ENCODE measurements around the gene OVAAL.

- TF ChIP-seq SIRT6 (IDR thresholded peaks at IDR 0.05; ENCODE audit: low read length) (no peak), POLR2A (IDR thresholded peaks at IDR 0.05; ENCODE audit: control extremely low read depth in 1 of 2, low read depth in 2 of 2, low read length in 2 of 2) (no peak), CTCF (IDR thresholded peaks at IDR 0.05; ENCODE audit: control extremely low read depth in 1 of 3, insufficient read depth in 1 of 3, low read depth in 1 of 3, low read length in 3 of 3) (no peak), PHF8 (conservative IDR thresholded peaks at IDR 0.05; ENCODE audit: low read depth, low read length) (no peak), CEBPB (IDR thresholded peaks at IDR 0.05; ENCODE audit: low read depth, low read length) (no peak), POLR2AphosphoS5 (IDR thresholded peaks at IDR 0.05; ENCODE audit: low read depth, low read length) (no peak), TBP (IDR thresholded peaks at IDR 0.05; ENCODE audit: low read depth, low read length) (no peak), KDM4A (IDR thresholded peaks at IDR 0.05; ENCODE audit: low read depth, low read length, severe bottlenecking) (no peak), RXRA (IDR thresholded peaks at IDR 0.05; ENCODE audit: insufficient read depth, low read depth, low read length) (no peak), TEAD4 (IDR thresholded peaks at IDR 0.05; ENCODE audit: low read depth, low read length) (no peak)
- TF ChIP-seq, protein P1, sequence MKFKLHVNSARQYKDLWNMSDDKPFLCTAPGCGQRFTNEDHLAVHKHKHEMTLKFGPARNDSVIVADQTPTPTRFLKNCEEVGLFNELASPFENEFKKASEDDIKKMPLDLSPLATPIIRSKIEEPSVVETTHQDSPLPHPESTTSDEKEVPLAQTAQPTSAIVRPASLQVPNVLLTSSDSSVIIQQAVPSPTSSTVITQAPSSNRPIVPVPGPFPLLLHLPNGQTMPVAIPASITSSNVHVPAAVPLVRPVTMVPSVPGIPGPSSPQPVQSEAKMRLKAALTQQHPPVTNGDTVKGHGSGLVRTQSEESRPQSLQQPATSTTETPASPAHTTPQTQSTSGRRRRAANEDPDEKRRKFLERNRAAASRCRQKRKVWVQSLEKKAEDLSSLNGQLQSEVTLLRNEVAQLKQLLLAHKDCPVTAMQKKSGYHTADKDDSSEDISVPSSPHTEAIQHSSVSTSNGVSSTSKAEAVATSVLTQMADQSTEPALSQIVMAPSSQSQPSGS (IDR thresholded peaks at IDR 0.05; ENCODE audit: low read length), result no peak
These were observed 23.3 kb upstream of the OVAAL start for GRCh38 chr1:180535418-180535999.
